ENCODE results near the gene SNRNP48.

Gene SNRNP48

GRCh38 chr6:7647504-7647903 lies 57.5 kb downstream of the SNRNP48 start:
- DNase-seq: no peak

- DNase-seq: no peak
Measured at GRCh38 chr6:7649037-7649810, 59.2 kb downstream of the SNRNP48 start.

GRCh38 chr6:7650878-7651277 lies 60.9 kb downstream of the SNRNP48 start:
- DNase-seq: no peak

GRCh38 chr6:7652957-7653356 lies 63.0 kb downstream of the SNRNP48 start:
- no peak for DNase-seq

GRCh38 chr6:7656355-7656754 lies 66.4 kb downstream of the SNRNP48 start:
- no peak for DNase-seq

GRCh38 chr6:7658543-7658942 lies 68.5 kb downstream of the SNRNP48 start:
- DNase-seq: no peak

GRCh38 chr6:7661364-7661763 lies 71.4 kb downstream of the SNRNP48 start:
- DNase-seq: no peak

All from stimulated activated CD4-positive, alpha-beta T cell treated with anti-CD3 and anti-CD28 coated beads, Interleukin-12 subunit alpha, Interleukin-12 subunit beta, amount 100 ng/mL, for 4 hours (primary cell).